GM13977 (cell line): ENCODE data around the gene DSTN.

Experiments
- DNase-seq: peaks from one replicate; pipeline ENCODE4 v3.0.0; 2012; ENCODE audit warnings: low spot score
- in situ Hi-C: fragments of 300-500 bp; cut with MboI; formaldehyde crosslinking; loops from one replicate; pipeline ENCODE4 v1.12.0; 2022; ENCODE audit warnings: low sequenced_read_pairs, low pct_unique_long_range_greater_than_20kb, mixed read lengths, inconsistent platforms; ENCODE audit not compliant: unreplicated experiment
- TF ChIP-seq, protein P1 (sequence below): IDR thresholded peaks from 2 replicates; pipeline ENCODE4 v1.5.1; 2012; ENCODE audit warnings: mild to moderate bottlenecking, control low read depth; ENCODE audit not compliant: insufficient read depth; ENCODE audit errors: extremely low read depth, missing control alignments

The DSTN gene

DNA sequence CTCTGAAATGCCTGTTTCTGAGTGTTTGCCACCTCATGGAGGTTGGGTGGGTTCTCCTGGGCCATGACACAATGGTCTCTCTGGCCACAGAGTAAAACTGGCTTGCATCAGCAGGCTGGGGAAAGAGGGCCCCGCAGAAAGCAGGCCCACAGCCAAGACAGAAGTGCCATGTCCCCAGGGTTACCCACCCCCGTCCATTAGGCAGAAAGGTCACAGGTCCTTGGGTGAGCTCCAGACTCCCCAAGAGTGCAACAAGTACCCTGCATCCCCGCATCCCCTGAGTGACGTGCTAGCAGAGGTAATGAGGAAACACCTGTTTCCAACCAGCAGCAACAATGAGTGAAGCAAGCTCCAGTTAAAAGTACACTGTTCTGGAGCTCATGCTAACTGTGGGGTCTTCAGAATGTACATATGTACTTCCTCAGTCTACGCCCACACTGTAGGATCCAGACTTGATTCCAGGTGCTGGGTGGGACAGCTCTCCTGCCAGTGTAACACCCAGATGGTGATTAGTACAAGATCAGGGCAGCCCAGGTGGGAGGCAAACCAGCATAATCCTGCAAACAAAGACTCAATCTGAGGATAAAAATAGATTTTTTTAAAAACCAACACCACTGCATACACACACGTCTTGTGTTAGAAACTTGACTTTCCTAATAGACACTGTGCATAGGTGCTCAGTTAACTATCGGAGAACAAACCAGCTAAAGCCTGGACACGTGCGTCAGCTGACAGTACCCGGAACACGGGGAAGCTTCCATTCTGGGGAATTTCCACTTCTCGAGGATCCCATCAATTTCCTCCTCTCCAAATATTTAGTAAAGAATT is 80.6 kb downstream of the DSTN start:
- TF ChIP-seq, protein P1, sequence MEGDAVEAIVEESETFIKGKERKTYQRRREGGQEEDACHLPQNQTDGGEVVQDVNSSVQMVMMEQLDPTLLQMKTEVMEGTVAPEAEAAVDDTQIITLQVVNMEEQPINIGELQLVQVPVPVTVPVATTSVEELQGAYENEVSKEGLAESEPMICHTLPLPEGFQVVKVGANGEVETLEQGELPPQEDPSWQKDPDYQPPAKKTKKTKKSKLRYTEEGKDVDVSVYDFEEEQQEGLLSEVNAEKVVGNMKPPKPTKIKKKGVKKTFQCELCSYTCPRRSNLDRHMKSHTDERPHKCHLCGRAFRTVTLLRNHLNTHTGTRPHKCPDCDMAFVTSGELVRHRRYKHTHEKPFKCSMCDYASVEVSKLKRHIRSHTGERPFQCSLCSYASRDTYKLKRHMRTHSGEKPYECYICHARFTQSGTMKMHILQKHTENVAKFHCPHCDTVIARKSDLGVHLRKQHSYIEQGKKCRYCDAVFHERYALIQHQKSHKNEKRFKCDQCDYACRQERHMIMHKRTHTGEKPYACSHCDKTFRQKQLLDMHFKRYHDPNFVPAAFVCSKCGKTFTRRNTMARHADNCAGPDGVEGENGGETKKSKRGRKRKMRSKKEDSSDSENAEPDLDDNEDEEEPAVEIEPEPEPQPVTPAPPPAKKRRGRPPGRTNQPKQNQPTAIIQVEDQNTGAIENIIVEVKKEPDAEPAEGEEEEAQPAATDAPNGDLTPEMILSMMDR = no peak
- no peak for DNase-seq
- in situ Hi-C loops = no loop called here

DNA sequence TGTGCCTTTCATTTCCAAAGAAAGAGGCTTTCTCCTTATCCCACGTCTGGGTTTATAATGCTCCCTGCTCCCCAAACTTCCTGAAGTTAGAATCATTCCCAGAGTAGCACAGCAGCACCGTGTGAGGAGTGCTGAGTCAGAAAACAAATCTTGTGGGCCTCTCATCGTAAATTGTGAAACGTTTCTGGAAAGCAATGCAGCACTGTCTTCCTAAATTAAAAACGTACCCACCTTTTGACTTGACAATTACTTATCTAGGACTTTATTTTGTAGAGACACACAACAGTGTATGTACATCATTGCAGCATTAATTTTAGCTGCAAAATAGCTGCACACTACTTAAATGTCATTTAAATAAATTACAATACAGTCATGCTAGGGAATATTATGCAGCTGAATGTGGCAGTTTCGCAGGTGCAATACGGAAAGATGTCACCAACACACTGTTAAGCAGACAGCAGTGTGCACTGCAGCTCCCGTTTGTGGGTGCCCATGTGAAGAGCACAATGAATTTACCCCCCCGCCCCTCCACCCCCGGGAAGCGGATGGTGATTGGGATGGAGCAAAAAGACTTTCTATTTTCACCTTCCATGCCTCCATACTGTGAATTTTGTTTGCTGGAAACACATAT is 81.4 kb downstream of the DSTN start:
- TF ChIP-seq, protein P1 = no peak
- in situ Hi-C loops = no loop called here
- no peak for DNase-seq

- TF ChIP-seq, protein P1 = peak; percentile 30
- DNase-seq = no peak
- in situ Hi-C loops = no loop called here
Measured at GRCh38 chr20:17651760-17652388, 82.0 kb downstream of the DSTN start.

DNA sequence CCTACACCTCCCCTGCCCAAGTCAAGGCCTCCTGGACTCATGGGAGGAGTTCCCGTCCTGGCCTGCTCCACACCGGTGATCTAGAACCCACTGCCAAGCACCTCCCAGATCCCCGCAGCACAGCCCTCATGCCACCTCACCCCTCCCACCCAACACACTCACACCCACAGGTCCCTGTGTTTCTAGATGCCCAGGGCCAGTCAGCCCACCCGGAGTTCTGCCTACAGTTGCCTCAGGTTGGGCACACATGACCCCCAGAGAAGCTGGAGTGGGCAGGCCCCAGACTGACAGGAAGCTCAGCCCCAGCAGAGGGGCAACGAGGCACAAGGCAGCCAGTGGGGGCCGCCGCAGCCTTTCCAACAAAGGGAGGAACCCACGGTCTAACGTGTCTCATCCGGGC is 82.5 kb downstream of the DSTN start:
- DNase-seq = no peak
- in situ Hi-C loops = no loop called here
- TF ChIP-seq, protein P1 = no peak

DNA sequence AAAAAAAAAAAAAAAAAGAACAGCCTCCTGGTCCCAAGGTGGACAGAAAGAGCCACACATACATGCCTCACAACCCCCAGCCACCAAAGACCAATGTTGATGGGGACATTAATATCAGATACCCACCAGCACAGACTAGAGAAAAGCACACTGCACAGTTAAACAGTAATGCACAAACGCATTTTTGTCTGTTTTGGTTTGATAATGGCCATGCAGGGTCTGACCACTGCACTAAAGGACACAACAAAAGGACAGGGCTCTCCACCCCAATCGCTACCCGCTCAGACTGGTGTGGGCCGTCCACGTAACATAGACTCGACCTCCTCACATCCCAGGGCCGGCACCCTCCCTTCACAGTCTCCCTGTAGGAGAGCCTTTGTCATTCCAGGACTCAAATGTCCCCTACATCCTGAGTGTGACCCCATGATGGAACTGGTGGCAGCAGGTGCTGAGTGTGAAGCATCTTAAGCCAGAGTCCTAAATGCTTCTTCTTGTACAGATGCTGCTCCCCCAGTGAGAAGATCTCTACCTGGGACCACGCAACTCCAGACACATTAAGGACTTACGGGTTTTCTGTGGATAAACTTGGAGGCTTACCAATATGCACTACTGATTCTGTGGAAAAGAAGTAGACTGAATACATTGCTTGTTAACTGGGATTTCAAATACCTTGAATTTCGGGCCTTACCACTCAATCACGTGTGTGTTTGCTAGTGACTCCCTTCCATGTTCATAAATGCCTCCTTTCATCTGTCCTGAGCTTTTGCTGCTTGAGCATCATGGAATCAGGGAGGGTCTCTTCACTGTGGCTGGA is 84.2 kb downstream of the DSTN start:
- no peak for DNase-seq
- in situ Hi-C loops = no loop called here
- TF ChIP-seq, protein P1 = no peak

GRCh38 chr20:17654649-17655285 is 84.9 kb downstream of the DSTN start:
- in situ Hi-C loops = no loop called here
- TF ChIP-seq, protein P1 = peak; percentile 42
- peak; percentile 12 for DNase-seq
